HEK293T (cell line): Measurements from ENCODE around the gene PAM16.

ENCODE experiments used
- BHLHE40 ChIP-seq: fragments of 450-650 bp; IDR thresholded peaks from 2 replicates; pipeline ENCODE4 v1.6.1; 2016; ENCODE audit warnings: mild to moderate bottlenecking, moderate library complexity, borderline replicate concordance
- ELF4 ChIP-seq: fragments of 450-650 bp; IDR thresholded peaks from 2 replicates; pipeline ENCODE4 v1.6.1; 2017; ENCODE audit warnings: antibody characterized with exemption
- FOXA1 ChIP-seq: fragments of 450-650 bp; IDR thresholded peaks from 2 replicates; pipeline ENCODE4 v1.6.1; 2016; ENCODE audit warnings: mild to moderate bottlenecking
- FOXM1 ChIP-seq: fragments of 450-650 bp; IDR thresholded peaks from 2 replicates; pipeline ENCODE4 v1.6.1; 2017; ENCODE audit warnings: mild to moderate bottlenecking, borderline replicate concordance
- NFRKB ChIP-seq: fragments of 450-650 bp; IDR thresholded peaks from 2 replicates; pipeline ENCODE4 v1.6.1; 2016; ENCODE audit warnings: mild to moderate bottlenecking, moderate library complexity
- SP1 ChIP-seq: fragments of 450-650 bp; IDR thresholded peaks from 2 replicates; pipeline ENCODE4 v1.6.1; 2017
- TF ChIP-seq, protein P1 (sequence below): fragments of 450-650 bp; IDR thresholded peaks from 2 replicates; pipeline ENCODE4 v1.6.1; 2016

DNA sequence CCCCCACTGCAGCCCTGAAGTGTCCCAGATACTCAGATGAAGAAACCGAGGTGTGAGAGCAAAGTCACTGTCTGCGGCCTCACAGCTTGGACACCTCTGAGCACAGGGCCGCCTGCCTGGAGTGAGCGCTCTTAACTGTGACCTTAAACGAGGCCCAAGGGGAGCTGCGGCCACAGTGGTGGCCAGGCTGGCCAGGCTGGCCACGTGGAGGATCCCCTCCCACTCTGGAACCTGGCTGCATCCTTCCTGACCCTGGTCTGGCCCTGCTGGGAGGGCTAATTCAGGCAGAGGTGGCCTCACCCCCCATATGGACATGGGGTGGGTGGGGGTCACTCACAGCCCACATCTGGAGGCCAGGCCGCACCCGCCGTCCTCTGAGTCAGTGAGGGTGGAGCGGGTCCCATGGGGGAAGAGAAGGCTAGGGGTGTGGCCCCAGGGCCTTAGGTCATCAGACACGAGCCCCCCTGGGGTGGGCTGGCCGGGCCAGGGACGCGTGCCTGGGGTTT is 27.1 kb upstream of the PAM16 start:
- TF ChIP-seq BHLHE40 (no peak), NFRKB (no peak), ELF4 (no peak), FOXM1 (no peak), FOXA1 (no peak), SP1 (no peak)
- TF ChIP-seq, protein P1, sequence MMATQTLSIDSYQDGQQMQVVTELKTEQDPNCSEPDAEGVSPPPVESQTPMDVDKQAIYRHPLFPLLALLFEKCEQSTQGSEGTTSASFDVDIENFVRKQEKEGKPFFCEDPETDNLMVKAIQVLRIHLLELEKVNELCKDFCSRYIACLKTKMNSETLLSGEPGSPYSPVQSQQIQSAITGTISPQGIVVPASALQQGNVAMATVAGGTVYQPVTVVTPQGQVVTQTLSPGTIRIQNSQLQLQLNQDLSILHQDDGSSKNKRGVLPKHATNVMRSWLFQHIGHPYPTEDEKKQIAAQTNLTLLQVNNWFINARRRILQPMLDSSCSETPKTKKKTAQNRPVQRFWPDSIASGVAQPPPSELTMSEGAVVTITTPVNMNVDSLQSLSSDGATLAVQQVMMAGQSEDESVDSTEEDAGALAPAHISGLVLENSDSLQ, result no peak
